HL-60 (cell line): Measurements from ENCODE around the gene DNASE1L1.

Experiments
- DNase-seq, 2 experiments: peaks; one replicate each; pipeline ENCODE4 v3.0.0-alpha.2; 2010 to 2020; ENCODE audit warnings: low read depth in 1 of 2, low spot score in 1 of 2
- H3K27ac ChIP-seq: fragments of 250-450 bp; sonication (Bioruptor Pico); replicated peaks from 2 replicates; pipeline ENCODE4 v1.5.1; 2020; ENCODE audit warnings: mild to moderate bottlenecking, moderate library complexity
- H3K27me3 ChIP-seq: fragments of 250-450 bp; sonication (Bioruptor Pico); 2 replicates; pipeline ENCODE4 v1.5.1; 2021; ENCODE audit warnings: mild to moderate bottlenecking, moderate library complexity; ENCODE audit not compliant: insufficient read depth, poor library complexity, severe bottlenecking
- H3K4me3 ChIP-seq: replicated peaks from 2 replicates; pipeline ENCODE4 v1.5.1; 2011; ENCODE audit warnings: mild to moderate bottlenecking, control low read depth, low read length; ENCODE audit not compliant: insufficient read depth
- CTCF ChIP-seq: IDR thresholded peaks from one replicate; pipeline ENCODE4 v1.5.1; 2011; ENCODE audit warnings: low read length, control low read depth, inconsistent platforms; ENCODE audit not compliant: insufficient read depth
- GABPA ChIP-seq: IDR thresholded peaks from 2 replicates; pipeline ENCODE4 v1.6.1; 2012; ENCODE audit warnings: low read depth
- POLR2AphosphoS5 ChIP-seq: IDR thresholded peaks from 2 replicates; pipeline ENCODE4 v1.6.1; 2012; ENCODE audit warnings: low read depth
- REST ChIP-seq: IDR thresholded peaks from 2 replicates; pipeline ENCODE4 v1.6.1; 2012; ENCODE audit warnings: low read depth; ENCODE audit not compliant: insufficient replicate concordance
- SPI1 ChIP-seq: IDR thresholded peaks from 2 replicates; pipeline ENCODE4 v1.6.1; 2012; ENCODE audit warnings: low read depth, mild to moderate bottlenecking, borderline replicate concordance

Gene DNASE1L1

DNA sequence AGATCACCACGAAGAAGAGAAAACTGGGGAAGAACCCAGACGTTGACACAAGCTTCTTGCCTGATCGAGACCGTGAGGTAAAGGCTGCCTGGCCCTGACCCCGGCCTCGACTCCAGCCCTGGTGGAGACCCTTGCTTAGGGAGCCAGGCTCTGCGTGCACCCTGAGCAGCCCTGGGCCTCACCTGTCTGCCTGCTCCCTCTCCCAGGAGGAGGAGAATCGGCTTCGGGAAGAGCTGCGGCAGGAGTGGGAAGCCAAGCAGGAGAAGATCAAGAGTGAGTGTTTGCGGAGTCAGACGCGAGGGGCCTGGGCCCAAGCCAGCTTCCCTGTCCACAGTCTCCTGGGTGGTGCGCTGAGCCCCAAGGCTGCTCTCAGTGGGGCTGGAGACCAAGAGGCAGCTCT lies 39.4 kb upstream of the DNASE1L1 start:
- Histone ChIP-seq H3K27ac (no peak overlapping the region), H3K4me3 (no peak overlapping the region), H3K27me3 (no peaks in the 10 kb centered on the region)
- no peak for DNase-seq
- TF ChIP-seq POLR2AphosphoS5 (no peak), CTCF (no peak), SPI1 (no peak), GABPA (no peak), REST (no peak)

- Histone ChIP-seq H3K27ac (no peak overlapping the region), H3K4me3 (no peak overlapping the region), H3K27me3 (no peaks in the 10 kb centered on the region)
- no peak for DNase-seq
- no peak for TF ChIP-seq GABPA
These were observed 37.4 kb upstream of the DNASE1L1 start for GRCh38 chrX:154446430-154446829.

DNA sequence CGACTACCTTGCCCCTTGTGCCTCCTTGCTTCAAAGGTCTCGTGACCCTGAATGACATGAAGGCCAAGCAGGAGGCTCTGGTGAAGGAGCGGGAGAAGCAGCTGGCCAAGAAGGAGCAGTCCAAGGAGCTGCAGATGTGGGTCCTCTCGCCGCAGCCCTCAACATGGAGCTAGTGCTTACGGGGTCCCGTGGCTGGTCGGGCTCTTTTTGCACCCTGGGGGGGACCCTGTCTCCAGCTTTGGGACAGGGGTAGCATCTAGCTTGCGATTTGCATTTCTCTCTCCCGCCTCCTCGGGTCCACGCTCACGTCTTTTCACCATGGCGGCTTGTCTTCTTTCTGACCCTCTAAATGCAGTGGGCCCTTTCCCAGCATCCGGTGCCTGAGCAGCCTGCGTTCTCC lies 36.7 kb upstream of the DNASE1L1 start:
- H3K4me3 ChIP-seq = no peak overlapping the region
- no peak for TF ChIP-seq SPI1
- TF ChIP-seq CTCF = no peak
- TF ChIP-seq REST = no peak
- no peak for TF ChIP-seq GABPA
- TF ChIP-seq POLR2AphosphoS5 = no peak
- DNase-seq = no peak
- H3K27me3 ChIP-seq = no peaks in the 10 kb centered on the region
- no peak overlapping the region for H3K27ac ChIP-seq

GRCh38 chrX:154444755-154445246 lies 35.7 kb upstream of the DNASE1L1 start:
- no peak overlapping the region for H3K27ac ChIP-seq
- no peaks in the 10 kb centered on the region for H3K27me3 ChIP-seq
- peak overlapping the region; percentile 46 for H3K4me3 ChIP-seq
- no peak for TF ChIP-seq POLR2AphosphoS5
- TF ChIP-seq REST = no peak
- no peak for TF ChIP-seq CTCF
- no peak for TF ChIP-seq SPI1
- TF ChIP-seq GABPA = no peak
- DNase-seq = no peak
